ENCODE results near the gene YOD1.

The YOD1 gene

DNA sequence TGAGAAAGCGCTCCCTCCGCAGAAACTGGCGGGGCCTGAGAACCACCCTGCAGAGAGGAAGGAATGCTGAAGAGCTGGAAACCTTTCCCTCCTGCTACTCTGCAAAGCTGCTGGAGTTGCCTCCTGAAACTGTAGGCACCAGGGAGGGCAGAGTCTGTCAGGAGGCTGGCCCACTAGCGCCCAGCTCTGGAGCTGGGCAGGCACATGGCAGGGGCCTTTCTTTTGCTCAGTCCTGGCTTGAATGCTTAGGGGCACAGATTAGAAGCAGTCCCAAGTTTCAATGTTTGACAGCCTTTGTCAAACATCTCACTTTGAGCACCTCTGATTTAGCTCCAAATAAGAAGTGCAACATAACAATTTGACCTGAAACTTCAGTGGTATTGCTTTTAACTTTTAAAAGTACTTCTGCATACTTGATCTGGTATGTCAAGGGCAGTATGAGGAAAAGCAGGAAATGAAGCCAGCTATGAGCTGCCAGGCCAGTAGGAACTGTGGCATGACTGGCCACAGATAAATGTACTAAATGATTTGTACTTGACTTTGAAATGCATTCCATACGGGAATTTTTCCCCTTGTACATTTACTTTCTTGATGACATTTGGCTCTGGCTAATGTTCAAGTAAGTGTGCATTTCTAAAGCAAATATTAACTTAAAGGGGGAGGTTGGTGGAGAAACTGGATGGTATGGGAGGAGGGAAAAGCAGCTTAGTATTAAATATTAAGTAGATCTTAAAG lies 25.7 kb downstream of the YOD1 start:
- DNase-seq (ENCODE audit: low read depth): no peak

DNA sequence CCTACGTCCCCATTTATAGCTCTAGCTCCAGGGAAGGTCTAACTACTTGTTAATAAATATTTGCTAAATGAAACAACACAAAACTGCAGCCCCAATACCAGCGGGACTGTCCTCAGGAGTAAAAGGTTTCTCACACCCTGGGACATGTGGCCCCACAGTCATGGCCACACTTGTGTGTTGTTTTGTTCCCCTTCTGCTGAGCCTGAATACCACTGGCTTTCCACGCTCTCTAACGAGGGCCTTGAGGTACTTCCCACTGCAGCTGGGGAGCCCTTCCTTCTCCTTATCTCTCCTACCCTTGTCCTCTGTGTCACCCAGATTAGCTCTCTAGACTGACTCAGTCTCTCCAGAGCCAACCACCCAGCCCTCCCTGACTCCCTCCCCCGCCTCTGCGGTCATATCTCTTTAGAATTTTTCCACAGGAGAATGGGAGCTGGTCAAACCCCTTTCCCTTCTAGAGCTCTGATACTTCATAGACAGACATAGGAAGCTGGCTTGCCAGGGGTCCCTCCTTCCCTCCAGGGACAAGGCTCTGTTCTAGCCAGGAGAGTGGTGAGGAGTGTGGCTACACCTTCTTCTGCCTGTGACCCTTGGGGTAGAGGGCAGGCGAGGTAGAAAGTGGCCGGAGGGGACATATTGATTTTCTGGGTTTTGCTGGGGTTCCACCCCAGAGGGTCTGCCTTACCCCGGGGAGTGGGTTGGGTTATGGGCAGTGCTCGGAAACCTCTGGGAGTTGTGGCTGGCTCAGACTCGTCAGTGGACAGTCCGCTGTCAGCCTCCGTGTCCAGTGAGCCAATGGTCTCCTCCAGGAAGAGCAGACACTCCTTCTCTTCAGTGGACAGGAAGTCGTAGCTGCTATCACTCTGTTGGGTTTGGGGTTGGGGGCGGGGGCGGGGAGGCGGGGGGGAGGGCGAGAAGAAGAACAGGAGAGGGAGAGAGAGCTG lies 26.5 kb downstream of the YOD1 start:
- peak; percentile 98 for DNase-seq (ENCODE audit: low read depth)

DNA sequence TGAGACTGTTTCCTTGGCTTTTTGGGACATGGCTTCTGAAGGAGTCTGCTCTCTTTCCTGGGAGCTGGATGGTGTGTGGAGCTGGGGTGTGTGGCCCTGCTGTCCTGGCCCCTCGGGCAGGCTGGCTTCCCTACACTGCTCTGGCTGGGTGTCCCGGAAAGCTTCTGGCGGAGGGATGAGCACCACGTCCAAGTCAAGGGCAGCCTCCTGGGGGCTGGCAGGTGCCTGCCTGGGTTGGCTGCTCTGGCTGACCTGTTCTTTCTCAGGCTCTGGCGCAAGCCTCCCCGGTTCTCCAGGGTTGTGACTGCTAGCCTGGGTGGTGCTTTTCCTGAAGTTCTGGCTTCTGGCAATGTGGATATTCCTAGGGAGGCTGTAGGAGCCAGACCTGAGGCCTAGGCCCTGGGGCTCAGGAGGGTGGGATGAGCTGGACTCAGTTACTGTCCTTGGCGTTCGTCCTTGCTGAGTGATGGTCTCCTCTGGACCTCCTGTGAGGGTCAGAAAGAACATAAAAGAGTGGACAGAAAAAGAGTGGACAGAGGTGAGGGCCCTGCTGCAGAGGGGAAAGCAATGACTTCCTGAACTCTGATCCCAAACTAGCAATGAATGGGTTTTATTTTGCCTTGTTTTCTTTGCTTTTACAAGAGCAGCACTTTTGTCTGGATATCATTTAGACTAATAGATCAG lies 27.9 kb downstream of the YOD1 start:
- DNase-seq (ENCODE audit: low read depth): no peak

DNA sequence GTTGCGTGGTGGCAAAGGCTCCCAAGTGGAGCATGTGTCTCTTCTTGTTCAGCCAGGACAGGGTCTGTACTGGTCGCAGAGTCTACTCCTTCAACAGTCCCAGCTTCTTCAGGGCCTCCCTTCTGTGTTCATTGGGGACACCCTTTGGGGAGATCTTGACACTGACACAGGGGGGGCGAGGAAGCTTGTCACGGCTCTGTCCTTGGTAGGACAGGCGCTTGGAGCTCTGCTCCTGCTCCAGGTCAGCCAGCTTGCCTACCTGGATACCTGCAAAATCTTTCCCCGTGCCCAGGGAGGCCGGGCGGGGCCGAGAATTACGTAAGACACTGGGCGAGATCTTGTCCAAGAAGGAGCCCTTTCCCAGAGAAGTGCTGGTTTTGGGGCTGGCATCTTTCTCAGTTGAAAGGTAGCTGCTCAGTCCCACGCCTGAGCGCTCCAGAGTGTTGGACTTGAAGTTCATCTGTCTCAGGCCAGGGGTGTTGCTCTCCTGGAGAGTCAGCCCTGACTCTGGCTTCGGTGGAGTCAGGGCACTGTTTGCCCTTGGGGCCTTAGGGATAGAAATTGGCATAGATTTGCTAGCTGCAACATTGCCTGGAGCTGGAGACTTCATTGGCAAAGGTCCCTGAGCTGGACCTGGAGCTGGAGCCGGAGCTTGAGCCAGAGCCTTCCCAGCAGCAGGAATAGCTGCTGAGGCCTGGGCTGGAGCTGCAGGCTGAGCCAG lies 29.0 kb downstream of the YOD1 start:
- DNase-seq (ENCODE audit: low read depth): no peak

DNA sequence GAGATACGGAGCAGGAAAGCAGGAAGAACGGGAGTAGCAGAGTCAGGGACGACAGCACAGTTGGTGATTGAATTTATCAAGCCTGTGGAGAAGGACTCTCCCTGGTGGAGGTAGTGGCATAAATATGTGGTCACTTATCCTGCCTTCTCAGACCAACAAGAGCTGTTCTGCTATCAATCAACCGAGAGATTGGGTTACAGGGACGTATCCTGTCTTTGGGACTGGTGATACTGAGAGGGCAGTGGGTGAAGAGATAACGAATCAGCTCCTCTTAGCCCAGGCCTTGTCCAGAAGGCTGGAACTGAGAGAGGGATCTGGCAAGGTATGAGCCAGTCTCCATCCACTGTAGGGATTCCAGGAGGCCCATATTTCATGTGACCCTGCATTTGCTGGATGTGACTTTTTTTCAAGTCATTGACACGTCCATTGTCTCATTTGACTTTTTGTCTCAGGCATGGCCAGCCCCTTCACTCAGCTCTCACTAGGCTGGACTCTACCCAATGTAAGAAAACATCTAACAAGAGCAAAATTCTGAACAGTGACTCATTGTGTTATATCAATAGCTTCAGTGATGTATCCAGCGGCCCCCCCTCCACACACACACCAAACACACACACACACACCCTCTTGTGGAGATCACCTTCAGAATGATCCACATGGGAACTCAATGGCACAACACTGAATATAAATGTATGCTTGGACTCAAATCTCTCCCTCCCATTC lies 29.7 kb downstream of the YOD1 start:
- peak; percentile 97 for DNase-seq (ENCODE audit: low read depth)

DNA sequence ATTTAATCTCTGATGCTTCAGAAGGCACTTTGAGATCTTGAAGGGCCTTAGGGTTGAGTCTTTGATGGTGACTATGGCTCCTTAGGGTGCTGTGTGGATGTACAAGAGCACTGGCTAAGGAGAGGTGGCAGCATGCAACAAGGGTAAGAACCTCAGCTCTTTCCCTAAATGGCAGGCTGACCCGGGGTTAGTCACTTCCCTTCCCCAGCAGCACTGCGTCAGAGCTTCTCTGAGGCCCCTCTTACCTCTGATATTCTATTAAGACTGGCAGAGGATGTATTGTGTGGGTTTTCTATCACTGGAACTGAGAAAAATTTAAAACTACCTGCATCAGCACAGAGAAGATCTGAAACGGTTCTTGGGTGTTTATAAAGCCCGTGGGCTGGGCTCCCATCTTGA lies 30.3 kb downstream of the YOD1 start:
- no peak for DNase-seq (ENCODE audit: low read depth)

DNA sequence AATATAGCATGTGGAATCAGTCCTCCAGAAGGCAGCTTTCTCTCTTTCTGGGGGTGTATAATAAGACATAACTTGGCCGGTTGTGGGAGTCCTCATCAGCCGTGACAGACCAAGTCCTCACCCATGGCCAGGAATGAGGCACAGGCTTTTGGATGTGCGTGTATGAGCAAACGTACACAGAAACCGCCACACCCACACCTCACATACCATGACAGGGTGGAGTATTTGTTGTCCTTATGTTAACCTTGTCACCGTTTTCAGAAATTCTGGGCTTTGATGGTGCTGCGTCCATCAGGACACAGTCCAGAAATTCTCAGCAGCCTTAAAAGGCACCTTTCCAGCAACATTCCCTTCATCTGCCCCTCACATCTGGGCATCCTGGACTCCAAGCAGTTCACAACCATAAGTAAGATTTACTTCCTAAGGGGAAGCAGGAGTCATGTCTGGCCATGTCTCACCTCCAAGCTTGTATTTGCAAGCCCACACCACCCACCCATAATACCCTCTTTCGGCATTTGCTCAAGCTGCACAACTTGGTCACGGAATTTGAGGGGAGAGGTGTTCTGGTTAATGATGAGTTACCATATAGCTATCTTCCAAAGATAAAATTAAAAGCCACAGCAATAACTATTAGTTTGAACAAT lies 30.8 kb downstream of the YOD1 start:
- DNase-seq (ENCODE audit: low read depth): no peak

DNA sequence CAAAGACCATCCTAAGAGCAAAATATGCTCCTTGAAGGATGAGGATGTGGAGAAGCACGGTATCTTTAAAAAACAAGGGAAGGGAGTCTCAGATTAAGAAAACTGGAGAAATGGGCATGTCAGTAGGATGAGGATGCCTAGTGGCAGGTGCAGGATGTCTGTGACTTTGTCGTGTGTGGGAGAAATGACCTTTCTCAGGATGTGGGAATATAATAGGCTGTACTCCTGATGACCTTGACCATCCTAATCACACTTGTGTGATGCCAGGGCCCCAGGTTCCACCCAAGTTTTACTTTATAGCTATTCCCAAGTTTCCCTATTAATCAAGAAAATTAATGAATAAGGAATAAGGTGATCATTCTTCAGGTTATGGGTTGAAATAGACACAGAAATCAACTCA lies 31.3 kb downstream of the YOD1 start:
- DNase-seq (ENCODE audit: low read depth): no peak

DNA sequence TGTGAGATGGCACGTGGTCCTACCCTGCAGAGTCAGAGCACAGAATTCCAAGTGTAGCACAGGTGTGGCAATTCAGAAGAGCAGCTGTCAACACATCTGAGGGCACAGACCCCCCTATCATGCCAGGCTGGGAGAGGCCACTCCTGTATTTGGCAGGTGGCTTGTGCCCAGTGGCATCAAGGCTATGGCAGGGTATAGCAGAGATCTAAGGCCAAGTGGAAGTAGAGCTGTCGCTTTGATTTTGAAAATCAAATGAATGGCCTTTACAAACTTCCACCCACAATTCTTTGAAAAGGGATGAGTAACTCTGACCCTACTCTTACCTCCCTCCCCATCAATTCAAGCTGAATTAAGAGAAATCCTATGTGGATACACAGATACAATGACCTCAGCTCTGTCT lies 31.8 kb downstream of the YOD1 start:
- no peak for DNase-seq (ENCODE audit: low read depth)

DNA sequence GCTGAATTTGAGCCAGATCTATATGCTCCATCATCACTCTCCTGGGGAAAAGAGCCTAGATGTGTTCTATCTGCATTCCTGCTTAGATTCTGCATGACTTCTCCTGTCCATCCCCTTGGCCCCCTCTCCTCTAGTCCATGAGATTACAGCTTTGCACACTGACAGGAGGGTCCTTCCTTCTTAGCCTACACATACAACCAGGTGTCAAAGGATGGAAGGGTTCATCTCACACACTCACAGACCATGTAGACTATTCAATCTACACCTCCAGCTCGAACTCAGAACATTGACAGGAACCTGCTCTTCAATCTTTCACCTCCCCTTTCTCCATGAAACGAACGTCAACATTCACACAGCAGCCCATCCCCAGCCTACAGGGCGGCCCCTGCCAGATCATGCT lies 32.3 kb downstream of the YOD1 start:
- DNase-seq (ENCODE audit: low read depth): no peak

DNA sequence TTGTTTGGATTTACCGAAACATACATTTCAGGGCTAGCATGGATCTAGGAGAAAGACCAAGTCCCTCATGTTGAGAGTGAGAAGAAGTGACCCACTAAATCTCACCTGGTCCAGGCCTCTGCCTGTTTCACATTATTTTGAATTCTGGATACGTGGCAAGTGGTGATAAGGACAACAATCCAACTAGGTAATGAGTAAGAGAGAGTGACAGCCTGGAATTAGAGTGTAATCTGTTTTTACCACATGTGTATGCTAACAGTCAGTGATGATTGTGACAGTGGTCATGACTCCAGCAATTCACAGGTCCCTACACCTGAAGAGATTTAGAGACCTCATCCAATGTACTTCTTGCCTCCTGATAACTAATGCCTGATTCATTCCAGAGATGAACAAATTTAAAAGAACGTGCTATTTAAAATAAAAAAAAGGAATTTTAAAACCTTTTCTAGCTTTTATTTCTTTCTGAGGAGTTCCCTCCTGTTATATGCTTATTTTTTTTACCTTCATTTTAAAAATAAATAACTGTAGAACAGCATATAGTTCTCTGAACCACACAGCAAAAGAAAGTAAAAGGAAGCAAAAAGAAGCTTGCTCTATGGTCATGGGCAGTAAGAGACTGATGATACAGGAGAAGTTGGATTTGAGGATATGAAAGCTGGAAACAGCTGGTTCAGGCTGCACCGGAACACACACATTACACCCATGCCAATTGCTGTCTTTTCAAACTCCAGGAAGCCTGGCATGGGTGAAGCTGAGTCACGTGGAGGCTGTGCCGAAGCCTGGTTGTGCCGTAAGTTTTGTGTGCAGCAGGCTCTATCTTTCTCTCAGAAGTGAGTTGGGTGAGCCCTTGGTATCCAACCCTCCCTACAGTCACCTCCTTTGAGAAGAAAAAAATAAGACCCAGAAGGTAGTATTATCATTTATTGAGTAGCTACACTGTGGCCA lies 33.1 kb downstream of the YOD1 start:
- DNase-seq (ENCODE audit: low read depth): no peak

DNA sequence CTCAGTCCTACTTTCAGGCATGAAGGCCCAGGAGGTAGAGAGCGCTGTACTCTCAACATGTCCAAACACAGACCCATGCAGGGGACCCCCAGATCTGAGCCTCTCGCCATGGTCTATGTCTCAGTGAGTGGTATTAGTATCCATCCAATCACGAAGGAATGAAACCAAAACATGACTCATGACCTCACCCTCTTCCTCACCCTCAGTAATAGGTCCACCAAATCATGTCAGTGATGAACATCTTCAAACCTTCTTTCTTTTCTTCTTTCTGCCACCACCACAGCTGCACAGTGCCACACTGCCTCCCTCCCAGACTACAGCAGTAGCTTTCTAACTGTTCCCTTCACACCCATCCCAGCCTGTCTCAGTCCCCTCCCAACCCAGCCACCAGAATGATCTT lies 35.2 kb downstream of the YOD1 start:
- no peak for DNase-seq (ENCODE audit: low read depth)

DNA sequence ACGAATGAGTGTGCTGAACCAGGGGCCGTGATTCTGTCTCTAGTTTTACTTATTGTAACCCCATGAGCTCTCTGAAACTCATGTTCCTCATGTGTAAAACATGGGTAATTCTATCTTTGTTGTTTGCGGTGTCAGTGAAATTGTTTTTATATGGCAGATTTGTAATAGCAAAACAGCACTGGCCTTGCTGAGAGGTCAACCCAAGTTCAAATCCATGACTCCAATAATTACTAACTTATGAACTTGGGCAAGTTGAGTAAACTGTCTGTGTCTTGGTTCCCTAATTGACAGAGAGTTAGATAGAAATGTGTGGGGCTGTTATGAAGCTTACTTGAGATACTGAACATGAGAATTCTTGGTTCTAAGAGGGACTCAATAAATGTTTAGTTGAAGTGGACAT lies 36.3 kb downstream of the YOD1 start:
- DNase-seq (ENCODE audit: low read depth): no peak

DNA sequence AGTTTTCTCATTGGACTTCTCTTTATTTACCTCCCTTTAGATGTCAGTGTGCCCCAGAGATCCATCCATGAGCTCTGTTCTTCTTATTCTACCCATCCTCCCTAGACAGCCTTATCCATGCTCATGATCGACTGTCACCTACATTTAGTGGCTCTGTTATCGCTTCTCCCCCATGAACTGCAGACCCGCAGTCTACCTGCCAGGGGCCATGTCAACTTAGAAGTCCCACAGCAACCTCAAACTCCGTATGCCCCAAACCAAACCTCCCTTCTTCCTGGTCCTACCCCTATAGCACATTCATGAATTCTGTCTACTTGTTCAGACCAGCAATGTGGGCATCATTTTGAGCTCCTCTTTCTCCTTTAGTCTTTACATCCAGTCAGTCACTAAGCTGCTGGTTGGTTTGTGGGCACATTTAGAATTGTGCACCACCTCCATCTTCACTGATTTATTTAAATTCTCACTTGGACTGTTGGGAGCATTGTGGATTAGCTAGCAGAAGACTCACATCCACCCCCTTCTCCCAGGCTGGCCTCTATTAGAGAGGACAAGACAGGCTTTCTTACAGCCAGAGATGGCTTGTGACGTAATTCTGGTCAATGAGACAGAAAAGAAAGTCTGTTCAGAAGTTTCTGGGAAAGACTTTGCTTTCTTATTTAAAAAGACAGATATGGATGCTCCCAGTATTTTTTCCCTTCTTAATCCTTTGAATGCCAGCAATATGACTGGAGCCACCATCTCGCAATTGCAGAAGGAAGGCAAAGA lies 37.5 kb downstream of the YOD1 start:
- no peak for DNase-seq (ENCODE audit: low read depth)

DNA sequence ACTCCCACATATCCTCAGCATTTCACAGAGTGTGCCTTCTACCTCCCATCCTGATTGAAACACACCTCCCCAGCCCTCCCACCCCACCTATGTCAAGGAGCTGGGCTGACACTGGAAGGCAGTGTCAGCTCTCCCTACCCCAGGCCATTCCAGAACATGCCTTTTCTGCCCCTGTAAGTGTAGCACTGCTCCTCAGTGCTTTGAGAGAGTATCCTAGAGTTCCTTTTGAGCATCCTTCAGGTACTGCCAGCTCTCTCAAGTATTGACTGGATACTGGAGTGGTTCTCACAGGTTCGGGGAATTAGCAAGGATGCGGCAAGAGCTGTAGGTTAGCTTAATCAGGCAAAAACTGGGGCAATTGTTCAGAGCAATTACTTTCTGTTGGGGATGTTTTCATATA lies 40.3 kb downstream of the YOD1 start:
- no peak for DNase-seq (ENCODE audit: low read depth)

DNA sequence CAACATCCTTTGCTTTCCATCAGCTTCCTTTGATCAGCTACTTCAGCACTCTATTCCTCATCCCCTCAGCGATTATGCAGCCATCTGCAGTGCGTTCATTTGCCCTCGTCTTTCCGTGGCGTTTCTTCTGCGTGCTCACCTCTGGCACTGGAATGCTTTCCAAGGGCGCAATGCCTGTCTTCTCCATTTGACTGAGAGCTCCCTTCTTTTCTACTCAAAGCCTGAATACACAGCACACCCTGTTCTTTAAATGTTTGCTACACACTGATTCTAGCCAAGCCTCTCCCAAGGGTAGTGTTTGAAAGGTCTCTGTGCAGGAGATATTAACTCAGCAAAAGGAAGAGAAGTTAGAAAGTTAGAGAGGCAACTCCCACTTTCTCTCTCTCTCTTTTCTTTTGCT lies 41.1 kb downstream of the YOD1 start:
- DNase-seq (ENCODE audit: low read depth): no peak

DNA sequence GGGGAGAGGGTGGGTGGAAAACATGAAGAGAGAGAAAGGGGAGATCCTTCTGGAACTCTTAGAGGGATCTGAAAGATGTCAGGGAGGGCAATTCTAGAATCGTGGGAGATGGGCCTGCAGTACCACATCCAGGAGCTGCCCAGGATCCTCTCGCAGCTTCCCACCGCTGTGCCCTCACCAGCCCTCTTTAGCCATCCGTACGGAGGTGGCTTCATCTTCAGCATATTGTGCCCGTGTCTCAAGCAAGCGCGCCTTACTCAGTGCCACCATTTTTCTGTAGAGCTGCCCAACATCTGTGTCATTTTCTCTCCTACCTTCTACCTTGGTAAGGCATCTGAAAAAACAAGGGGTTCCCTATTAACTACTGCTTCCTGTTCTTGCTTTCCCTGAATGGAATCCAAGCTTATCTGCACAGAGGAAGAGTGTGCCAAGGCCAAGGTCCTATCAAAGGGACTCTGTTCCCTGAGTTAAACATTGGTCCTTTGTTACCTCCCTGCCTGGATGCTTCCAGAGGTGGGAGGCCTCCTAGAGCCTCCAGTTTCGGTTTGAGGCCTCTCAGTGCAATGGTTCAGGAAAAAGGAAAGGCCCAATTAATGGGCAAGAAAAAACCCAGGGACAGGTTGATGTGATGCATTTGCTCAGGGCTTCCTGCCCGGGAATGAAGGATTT lies 41.7 kb downstream of the YOD1 start:
- no peak for DNase-seq (ENCODE audit: low read depth)

DNA sequence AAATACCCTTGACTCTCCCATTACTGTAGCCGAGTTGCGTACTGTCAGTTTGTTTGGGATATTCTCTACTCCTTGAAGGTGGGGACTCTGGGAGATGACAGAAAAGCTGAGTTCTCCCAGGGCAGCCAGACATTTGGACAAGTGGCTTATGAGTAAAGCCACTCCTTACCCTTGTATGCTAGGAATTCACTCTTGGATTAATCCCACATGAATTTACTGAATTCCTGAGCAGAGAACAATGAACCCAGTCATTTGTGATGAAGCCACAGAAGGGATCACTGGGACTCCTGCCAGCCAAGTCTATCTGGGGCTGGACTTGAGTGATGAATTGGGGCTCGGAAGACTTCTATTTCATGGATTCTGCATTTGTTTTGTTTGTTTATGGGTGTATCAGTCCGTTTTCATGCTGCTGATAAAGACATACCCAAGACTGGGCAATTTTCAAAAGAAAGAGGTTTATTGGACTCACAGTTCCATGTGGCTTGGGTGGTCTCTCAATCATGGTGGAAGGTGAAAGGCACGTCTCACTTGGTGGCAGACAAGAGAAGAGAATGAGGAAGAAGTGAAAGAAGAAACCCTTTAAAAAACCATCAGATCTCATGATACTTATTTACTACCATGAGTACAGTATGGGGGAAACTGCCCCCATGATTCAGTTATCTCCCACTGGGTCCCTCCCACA lies 43.5 kb downstream of the YOD1 start:
- no peak for DNase-seq (ENCODE audit: low read depth)
